Endothelial cell of umbilical vein (primary cell): ENCODE results near the gene DYRK4. TPM values are rescaled to one million over a fixed set of nuclear protein-coding genes. Genes with fewer than 3 reads are reported as not detected.
A peak's percentile ranks its signal among the peaks of the same experiment; 100 is the strongest.

ENCODE experiments used
- BruUV-seq: library from RNA; stranded (reverse); fragments of 400-500 nt; replicated peaks from 2 replicates; lab custom pipeline; 2021; lab: Mats Ljungman, UMichigan
- CTCF ChIA-PET: fragments of 300-600, 350-600 bp; sonication (Branson Sonifier 250); formaldehyde crosslinking; loops from one replicate; lab custom pipeline; 2021; ENCODE audit warnings: antibody characterized with exemption, inconsistent platforms; lab: Charles Lee
- POLR2A ChIA-PET: fragments of 300-600, 350-600 bp; sonication (Branson Sonifier 250); formaldehyde crosslinking; loops from one replicate; lab custom pipeline; 2021; ENCODE audit warnings: antibody characterized with exemption, inconsistent platforms; lab: Charles Lee
- DNase-seq: peaks from one replicate; pipeline ENCODE4 v3.0.0-alpha.2; 2011; ENCODE audit warnings: low read depth, low spot score
- FAIRE-seq: peaks from 2 replicates; lab custom pipeline; 2011; peaks lifted over from hg19 to GRCh38; lab: Jason Lieb, UNC
- H2AFZ ChIP-seq: 2 replicates; pipeline ENCODE4 v1.6.0; 2012; ENCODE audit warnings: low read depth, low read length, control low read depth, inconsistent platforms
- H3K27ac ChIP-seq: 2 replicates; pipeline ENCODE4 v1.5.1; 2011; ENCODE audit warnings: low read depth, mild to moderate bottlenecking, control low read depth, low read length, moderate library complexity; ENCODE audit not compliant: insufficient read depth
- H3K27me3 ChIP-seq, 2 experiments: 2 replicates each; pipeline versions ENCODE4 v1.6.0 to v1.6.1; 2011; ENCODE audit warnings: low read length in 2 of 2, mixed read lengths in 1 of 2; ENCODE audit not compliant: control insufficient read depth in 2 of 2, insufficient read depth in 2 of 2
- H3K36me3 ChIP-seq, 2 experiments: 2 replicates in 1 of 2; 3 replicates in 1 of 2; pipeline ENCODE4 v1.5.1; 2011; ENCODE audit warnings: low read length in 2 of 2, mild to moderate bottlenecking in 1 of 2, moderate library complexity in 1 of 2; ENCODE audit not compliant: control insufficient read depth in 2 of 2, insufficient read depth in 2 of 2; ENCODE audit errors: extremely low read depth in 1 of 2
- H3K4me1 ChIP-seq: 3 replicates; pipeline ENCODE4 v1.5.1; 2011; ENCODE audit warnings: mild to moderate bottlenecking, low read length; ENCODE audit not compliant: control insufficient read depth, insufficient read depth; ENCODE audit errors: extremely low read depth
- H3K4me2 ChIP-seq: 2 replicates; pipeline ENCODE4 v1.6.1; 2011; ENCODE audit warnings: low read length, control low read depth, mixed read lengths; ENCODE audit not compliant: insufficient read depth
- H3K4me3 ChIP-seq, 3 experiments: fragments of 200-600 bp in 1 of 3; sonication (generic), shearing (Covaris generic) in 1 of 3; replicated peaks in 1 of 3; 2 replicates each; pipeline ENCODE4 v1.5.1; 2011 to 2016; ENCODE audit warnings: control low read depth in 3 of 3, low read length in 3 of 3, mild to moderate bottlenecking in 2 of 3, inconsistent platforms in 1 of 3, low read depth in 1 of 3, moderate library complexity in 1 of 3; ENCODE audit not compliant: insufficient read depth in 1 of 3
- H3K79me2 ChIP-seq: 2 replicates; pipeline ENCODE4 v1.6.0; 2012; ENCODE audit warnings: low read length, inconsistent platforms; ENCODE audit not compliant: control insufficient read depth, insufficient read depth
- H3K9ac ChIP-seq: replicated peaks from 2 replicates; pipeline ENCODE3; 2011; ENCODE audit warnings: low read length, control low read depth; ENCODE audit not compliant: insufficient read depth; ENCODE audit errors: extremely low read depth
- H3K9me1 ChIP-seq: replicated peaks from 3 replicates; pipeline ENCODE4 v1.6.0; 2011; ENCODE audit warnings: mild to moderate bottlenecking, low read length; ENCODE audit not compliant: control insufficient read depth, insufficient read depth; ENCODE audit errors: extremely low read depth
- H3K9me3 ChIP-seq: replicated peaks from 2 replicates; pipeline ENCODE4 v1.5.1; 2012; ENCODE audit warnings: low read length, inconsistent platforms; ENCODE audit not compliant: control insufficient read depth, insufficient read depth
- H4K20me1 ChIP-seq: replicated peaks from 2 replicates; pipeline ENCODE3; 2011; ENCODE audit warnings: mild to moderate bottlenecking, low read length; ENCODE audit not compliant: control insufficient read depth, insufficient read depth; ENCODE audit errors: extremely low read depth
- EZH2 ChIP-seq: IDR thresholded peaks from 2 replicates; pipeline ENCODE4 v1.6.1; 2012; ENCODE audit warnings: borderline replicate concordance, low read depth, mild to moderate bottlenecking, moderate library complexity, low read length, inconsistent platforms; ENCODE audit not compliant: severe bottlenecking
- FOS ChIP-seq: IDR thresholded peaks from 2 replicates; pipeline ENCODE4 v1.6.1; 2011; ENCODE audit warnings: mild to moderate bottlenecking, low read length, moderate library complexity, borderline replicate concordance; ENCODE audit not compliant: insufficient read depth
- GATA2 ChIP-seq: IDR thresholded peaks from 2 replicates; pipeline ENCODE4 v1.7.0; 2011; ENCODE audit warnings: low read depth, mild to moderate bottlenecking, moderate library complexity, mixed read lengths, low read length; ENCODE audit not compliant: insufficient read length, insufficient read depth
- JUN ChIP-seq: IDR thresholded peaks from 2 replicates; pipeline ENCODE4 v1.6.1; 2011; ENCODE audit warnings: borderline replicate concordance, low read depth; ENCODE audit not compliant: insufficient read length, insufficient read depth
- MYC ChIP-seq: IDR thresholded peaks from one replicate; pipeline ENCODE4 v1.6.1; 2011; ENCODE audit warnings: mild to moderate bottlenecking, low read depth, low read length
- POLR2A ChIP-seq: IDR thresholded peaks from 2 replicates; pipeline ENCODE4 v1.6.1; 2012; ENCODE audit warnings: low read depth, mild to moderate bottlenecking, control low read depth, low read length
- POLR2AphosphoS5 ChIP-seq: IDR thresholded peaks from 2 replicates; pipeline ENCODE4 v1.6.1; 2012; ENCODE audit warnings: low read depth, mild to moderate bottlenecking, control low read depth, low read length, moderate library complexity; ENCODE audit not compliant: insufficient read depth
- dilution Hi-C: fragments of 300-500 bp; cut with MboI; formaldehyde crosslinking; loops from one replicate; pipeline ENCODE4 v1.15.0; 2019; ENCODE audit warnings: low sequenced_read_pairs; ENCODE audit not compliant: extremely low pct_ligation_motif_present
- intact Hi-C: fragments of 100-400 bp; cut with micrococcal nuclease; formaldehyde crosslinking; loops from one replicate; pipeline ENCODE4 v1.10.0; 2022
- polyA plus RNA-seq, 4 experiments: library from polyadenylated mRNA; depleted of rRNA in 3 of 4; stranded (reverse) in 3 of 4; unstranded in 1 of 4; fragments of >200 nt; gene quantifications; 2 replicates each; pipeline versions ENCODE4 v1.2.1 to v1.2.3, GENCODE V29; 2011 to 2012; ENCODE audit warnings: missing spikeins in 1 of 4
- total RNA-seq: library from RNA; stranded (reverse); gene quantifications from 2 replicates; pipeline ENCODE4 v1.2.3, GENCODE V29; 2021
- TF ChIP-seq, protein P1 (sequence below): IDR thresholded peaks from 2 replicates; pipeline ENCODE4 v1.6.1; 2011; ENCODE audit not compliant: insufficient read depth, insufficient read length
- TF ChIP-seq, protein P2 (sequence below), 2 donors: IDR thresholded peaks; 1 replicate in 1 of 2; 2 replicates in 1 of 2; pipeline ENCODE4 v1.5.1; 2011; ENCODE audit warnings: low read length in 2 of 2, mild to moderate bottlenecking in 2 of 2, moderate library complexity in 2 of 2, control low read depth in 1 of 2, inconsistent platforms in 1 of 2, low read depth in 1 of 2; ENCODE audit not compliant: insufficient read depth in 1 of 2; ENCODE audit errors: extremely low read depth in 1 of 2

DYRK4 gene
- total and polyA plus RNA-seq, 2 donors (not counting 3 experiments of a cell fraction or from before 2014, with no cell fraction given), result 38.7 to 45.4 TPM

DNA sequence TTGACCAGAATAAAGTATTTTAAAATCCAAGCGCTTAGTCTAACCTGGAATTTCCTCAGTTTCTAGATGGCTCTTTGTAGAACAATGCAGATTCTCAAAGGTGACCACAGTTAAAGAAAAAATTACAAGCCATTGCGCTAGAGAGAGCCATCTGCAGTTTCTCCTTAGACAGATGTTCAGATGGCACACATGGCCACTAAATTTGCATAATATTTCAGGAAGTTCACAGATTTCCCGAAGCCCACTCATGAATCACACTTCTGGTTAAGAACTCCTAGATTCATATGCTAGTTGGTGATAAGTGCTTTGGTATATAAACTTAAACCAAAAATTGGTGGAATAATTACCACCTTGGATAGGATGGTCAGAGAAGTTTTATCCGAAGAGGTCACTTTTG, 86.1 kb downstream of the DYRK4 start:
- TF ChIP-seq POLR2AphosphoS5, result no peak
- TF ChIP-seq, protein P1, sequence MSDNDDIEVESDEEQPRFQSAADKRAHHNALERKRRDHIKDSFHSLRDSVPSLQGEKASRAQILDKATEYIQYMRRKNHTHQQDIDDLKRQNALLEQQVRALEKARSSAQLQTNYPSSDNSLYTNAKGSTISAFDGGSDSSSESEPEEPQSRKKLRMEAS, result no peak
- TF ChIP-seq GATA2, result no peak
- TF ChIP-seq FOS, result no peak
- no peak for TF ChIP-seq MYC
- no peak for TF ChIP-seq JUN
- TF ChIP-seq POLR2A, result no peak
- TF ChIP-seq EZH2, result no peak
- TF ChIP-seq, protein P2, sequence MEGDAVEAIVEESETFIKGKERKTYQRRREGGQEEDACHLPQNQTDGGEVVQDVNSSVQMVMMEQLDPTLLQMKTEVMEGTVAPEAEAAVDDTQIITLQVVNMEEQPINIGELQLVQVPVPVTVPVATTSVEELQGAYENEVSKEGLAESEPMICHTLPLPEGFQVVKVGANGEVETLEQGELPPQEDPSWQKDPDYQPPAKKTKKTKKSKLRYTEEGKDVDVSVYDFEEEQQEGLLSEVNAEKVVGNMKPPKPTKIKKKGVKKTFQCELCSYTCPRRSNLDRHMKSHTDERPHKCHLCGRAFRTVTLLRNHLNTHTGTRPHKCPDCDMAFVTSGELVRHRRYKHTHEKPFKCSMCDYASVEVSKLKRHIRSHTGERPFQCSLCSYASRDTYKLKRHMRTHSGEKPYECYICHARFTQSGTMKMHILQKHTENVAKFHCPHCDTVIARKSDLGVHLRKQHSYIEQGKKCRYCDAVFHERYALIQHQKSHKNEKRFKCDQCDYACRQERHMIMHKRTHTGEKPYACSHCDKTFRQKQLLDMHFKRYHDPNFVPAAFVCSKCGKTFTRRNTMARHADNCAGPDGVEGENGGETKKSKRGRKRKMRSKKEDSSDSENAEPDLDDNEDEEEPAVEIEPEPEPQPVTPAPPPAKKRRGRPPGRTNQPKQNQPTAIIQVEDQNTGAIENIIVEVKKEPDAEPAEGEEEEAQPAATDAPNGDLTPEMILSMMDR (IDR thresholded peaks at IDR 0.05; ENCODE audit: extremely low read depth in 1 of 2, insufficient read depth in 1 of 2, low read depth in 1 of 2, low read length in 2 of 2), result no peak
- peak overlapping the region; percentile 97 for H2AFZ ChIP-seq
- H3K9me1 ChIP-seq, result no peaks in the 10 kb centered on the region
- FAIRE-seq (no peak), DNase-seq (no peak)
- H3K27ac ChIP-seq, result peak overlapping the region; percentile 79
- dilution Hi-C loops, result loop anchor here (10.0 kb wide), 1 partner anchor 97 kb away; no protein-coding TSS in a partner anchor
- no TSS peak for BruUV-seq
- H3K4me2 ChIP-seq, result peak overlapping the region; percentile 92
- ChIA-PET POLR2A (no interaction called here), CTCF (interaction anchor here (0.8 to 1.7 kb wide), 6 partner anchors 8 to 86 kb away, joined by 3 to 12 read pairs (median 4); partner anchors contain the start of gene DYRK4)
- peaks cover 16% of the 10 kb centered on the region for H3K4me1 ChIP-seq
- H3K27me3 ChIP-seq, result peaks cover 0 to 2% of the 10 kb centered on the region in 2 experiments
- H4K20me1 ChIP-seq, result peaks cover 2% of the 10 kb centered on the region
- peak overlapping the region; percentile 58 to 97 (median 96) for H3K4me3 ChIP-seq
- H3K36me3 ChIP-seq, result no peaks in the 10 kb centered on the region
- intact Hi-C loops, result loop anchor here (1.0 kb wide), 1 partner anchor 110 kb away; the partner anchor contains the start of gene RAD51AP1
- no peaks in the 10 kb centered on the region for H3K9me3 ChIP-seq
- H3K79me2 ChIP-seq, result peaks cover 39% of the 10 kb centered on the region
- peak overlapping the region; percentile 97 for H3K9ac ChIP-seq
